ENCODE results near the gene SASH1. TPM values are rescaled to one million over a fixed set of nuclear protein-coding genes. Genes with fewer than 3 reads are reported as not detected.
A peak's percentile ranks its signal among the peaks of the same experiment; 100 is the strongest.

Gene SASH1
- total RNA-seq, 1 donor from 2014 or later: 15.5 TPM

DNA sequence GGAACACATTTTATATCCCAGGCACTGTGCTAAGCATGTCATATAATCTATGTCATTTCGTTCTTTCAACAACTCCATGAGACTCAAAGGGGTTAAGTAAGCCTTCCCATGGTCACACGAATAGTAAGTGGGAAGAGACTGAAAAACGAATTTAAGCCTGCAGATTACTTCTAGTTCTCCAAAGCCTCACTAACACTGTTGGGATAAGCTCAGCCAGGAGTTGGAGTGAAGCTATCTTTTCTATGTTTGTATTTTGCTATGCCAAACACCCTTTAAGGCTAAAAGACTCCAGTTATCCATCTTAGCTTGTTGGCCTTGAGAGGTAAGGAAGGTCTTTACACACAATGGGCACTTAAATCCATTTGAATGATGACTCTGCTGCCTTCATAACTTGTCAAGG lies 256.1 kb downstream of the SASH1 start:
- H3K9ac ChIP-seq (ENCODE audit: low read length): no peak overlapping the region
- no peak overlapping the region for H2AFZ ChIP-seq (ENCODE audit: low read depth, low read length)
- no peak overlapping the region for H3K4me3 ChIP-seq (ENCODE audit: insufficient read depth, low read depth, low read length)
- no peaks in the 10 kb centered on the region for H3K9me3 ChIP-seq (ENCODE audit: insufficient read depth, low read depth, low read length)
- no peak for TF ChIP-seq CTCF (IDR thresholded peaks at IDR 0.05; ENCODE audit: insufficient read depth, low read depth, low read length)
- no peak for TF ChIP-seq EZH2 (IDR thresholded peaks at IDR 0.05; ENCODE audit: insufficient read depth, low read length)
- H4K20me1 ChIP-seq (ENCODE audit: insufficient read depth, low read length): no peaks in the 10 kb centered on the region
- FAIRE-seq (no peak), DNase-seq (ENCODE audit: low read depth) (no peak)
- H3K4me3 Mint-ChIP-seq (ENCODE audit: unreplicated experiment): no peak overlapping the region
- H3K27ac Mint-ChIP-seq (ENCODE audit: unreplicated experiment): no peak overlapping the region
- no peaks in the 10 kb centered on the region for H3K36me3 Mint-ChIP-seq (ENCODE audit: low read depth, unreplicated experiment)
- H3K27ac ChIP-seq (ENCODE audit: low read depth, low read length): no peak overlapping the region
- peaks cover 8% of the 10 kb centered on the region for H3K4me1 Mint-ChIP-seq (ENCODE audit: low read depth, unreplicated experiment)
- H3K4me2 ChIP-seq (ENCODE audit: low read length): no peak overlapping the region
- H3K27me3 Mint-ChIP-seq (ENCODE audit: low read depth, unreplicated experiment): no peaks in the 10 kb centered on the region
- no peaks in the 10 kb centered on the region for H3K27me3 ChIP-seq (ENCODE audit: insufficient read depth, low read length)
- H3K9me3 Mint-ChIP-seq (ENCODE audit: unreplicated experiment): peaks cover 12% of the 10 kb centered on the region
- H3K36me3 ChIP-seq (ENCODE audit: insufficient read depth, low read length): no peaks in the 10 kb centered on the region
- H3K4me1 ChIP-seq (ENCODE audit: insufficient read depth, low read length): peaks cover 3% of the 10 kb centered on the region
- H3K79me2 ChIP-seq (ENCODE audit: insufficient read depth, low read length): no peaks in the 10 kb centered on the region

GRCh38 chr6:148599967-148600426 lies 257.4 kb downstream of the SASH1 start:
- Histone ChIP-seq H3K4me3 (ENCODE audit: insufficient read depth, low read depth, low read length) (no peak overlapping the region), H3K79me2 (ENCODE audit: insufficient read depth, low read length) (no peaks in the 10 kb centered on the region), H3K36me3 (ENCODE audit: insufficient read depth, low read length) (no peaks in the 10 kb centered on the region), H3K27ac (ENCODE audit: low read depth, low read length) (no peak overlapping the region), H3K9me3 (ENCODE audit: insufficient read depth, low read depth, low read length) (no peaks in the 10 kb centered on the region), H2AFZ (ENCODE audit: low read depth, low read length) (no peak overlapping the region), H3K4me2 (ENCODE audit: low read length) (no peak overlapping the region), H3K4me1 (ENCODE audit: insufficient read depth, low read length) (no peaks in the 10 kb centered on the region), H4K20me1 (ENCODE audit: insufficient read depth, low read length) (no peaks in the 10 kb centered on the region), H3K9ac (ENCODE audit: low read length) (no peak overlapping the region), H3K27me3 (ENCODE audit: insufficient read depth, low read length) (no peaks in the 10 kb centered on the region)
- Mint-ChIP-seq H3K27ac (ENCODE audit: unreplicated experiment) (peak overlapping the region; percentile 26), H3K4me3 (ENCODE audit: unreplicated experiment) (no peak overlapping the region), H3K9me3 (ENCODE audit: unreplicated experiment) (peaks cover 11% of the 10 kb centered on the region), H3K27me3 (ENCODE audit: low read depth, unreplicated experiment) (no peaks in the 10 kb centered on the region), H3K36me3 (ENCODE audit: low read depth, unreplicated experiment) (no peaks in the 10 kb centered on the region), H3K4me1 (ENCODE audit: low read depth, unreplicated experiment) (peaks cover 5% of the 10 kb centered on the region)
- TF ChIP-seq CTCF (IDR thresholded peaks at IDR 0.05; ENCODE audit: insufficient read depth, low read depth, low read length) (no peak), EZH2 (IDR thresholded peaks at IDR 0.05; ENCODE audit: insufficient read depth, low read length) (no peak)
- FAIRE-seq (no peak), DNase-seq (ENCODE audit: low read depth) (no peak)

Measured in astrocyte (in vitro differentiated cells and primary cell).